H9 (cell line): ENCODE results near the gene WDR27. TPM values are rescaled to one million over a fixed set of nuclear protein-coding genes. Genes with fewer than 3 reads are reported as not detected.

Experiments
- DNase-seq: peaks from one replicate; pipeline ENCODE4 v3.0.0-alpha.2; 2017
- H2AFZ ChIP-seq: one replicate; pipeline ENCODE4 v1.6.1; 2013; ENCODE audit warnings: mild to moderate bottlenecking, low read length, control low read depth, moderate library complexity
- H2AK5ac ChIP-seq: 2 replicates; pipeline ENCODE4 v1.6.1; 2013; ENCODE audit warnings: low read length, control low read depth, mixed read lengths; ENCODE audit not compliant: insufficient read length
- H2BK120ac ChIP-seq: one replicate; pipeline ENCODE4 v1.6.1; 2013; ENCODE audit warnings: low read depth, mild to moderate bottlenecking, low read length, control low read depth, inconsistent platforms; ENCODE audit not compliant: poor library complexity, severe bottlenecking
- H2BK12ac ChIP-seq: 2 replicates; pipeline ENCODE4 v1.6.1; 2013; ENCODE audit warnings: low read length, control low read depth, mixed read lengths, low read depth; ENCODE audit not compliant: insufficient read length
- H2BK15ac ChIP-seq: 2 replicates; pipeline ENCODE4 v1.6.1; 2013; ENCODE audit warnings: low read depth, low read length, control low read depth
- H2BK20ac ChIP-seq: one replicate; pipeline ENCODE4 v1.6.1; 2013; ENCODE audit warnings: low read depth, mild to moderate bottlenecking, low read length, control low read depth, inconsistent platforms; ENCODE audit not compliant: poor library complexity, severe bottlenecking
- H2BK5ac ChIP-seq: 2 replicates; pipeline ENCODE4 v1.6.1; 2013; ENCODE audit warnings: low read length, control low read depth, mixed read lengths; ENCODE audit not compliant: insufficient read length
- H3K14ac ChIP-seq: 2 replicates; pipeline ENCODE4 v1.6.1; 2013; ENCODE audit warnings: low read length, control low read depth; ENCODE audit not compliant: insufficient read depth
- H3K18ac ChIP-seq: 2 replicates; pipeline ENCODE4 v1.6.1; 2013; ENCODE audit warnings: low read depth, mild to moderate bottlenecking, mixed read lengths, low read length, control low read depth; ENCODE audit not compliant: insufficient read length
- H3K23ac ChIP-seq: 2 replicates; pipeline ENCODE4 v1.6.1; 2013; ENCODE audit warnings: low read length, control low read depth, mixed read lengths, low read depth; ENCODE audit not compliant: insufficient read length
- H3K23me2 ChIP-seq: 2 replicates; pipeline ENCODE4 v1.6.1; 2013; ENCODE audit warnings: low read depth, mild to moderate bottlenecking, mixed read lengths, low read length, control low read depth; ENCODE audit not compliant: insufficient read length, poor library complexity, severe bottlenecking
- H3K27ac ChIP-seq: 2 replicates; pipeline ENCODE4 v1.5.1; 2013; ENCODE audit warnings: low read length, control low read depth, mixed read lengths, low read depth; ENCODE audit not compliant: insufficient read length
- H3K27me3 ChIP-seq: 2 replicates; pipeline ENCODE4 v1.6.1; 2013; ENCODE audit warnings: low read length, control low read depth, inconsistent platforms; ENCODE audit not compliant: insufficient read depth
- H3K4ac ChIP-seq: 2 replicates; pipeline ENCODE4 v1.6.1; 2013; ENCODE audit warnings: low read depth, mild to moderate bottlenecking, control low read depth, inconsistent platforms, low read length, moderate library complexity
- H3K4me1 ChIP-seq: 2 replicates; pipeline ENCODE4 v1.6.1; 2013; ENCODE audit warnings: low read length, control low read depth, inconsistent platforms; ENCODE audit not compliant: insufficient read depth
- H3K4me2 ChIP-seq: 2 replicates; pipeline ENCODE4 v1.6.1; 2013; ENCODE audit warnings: low read length, control low read depth, mixed read lengths; ENCODE audit not compliant: insufficient read length, insufficient read depth
- H3K56ac ChIP-seq: 2 replicates; pipeline ENCODE4 v1.6.1; 2013; ENCODE audit warnings: low read depth, mild to moderate bottlenecking, mixed read lengths, low read length, control low read depth; ENCODE audit not compliant: insufficient read length
- H3K79me1 ChIP-seq: 2 replicates; pipeline ENCODE4 v1.6.1; 2013; ENCODE audit warnings: low read depth, mild to moderate bottlenecking, moderate library complexity, low read length, control low read depth, inconsistent platforms; ENCODE audit not compliant: insufficient read depth, poor library complexity, severe bottlenecking
- H3K79me2 ChIP-seq: 2 replicates; pipeline ENCODE4 v1.6.1; 2013; ENCODE audit warnings: low read length, control low read depth, inconsistent platforms; ENCODE audit not compliant: insufficient read depth
- H3K9ac ChIP-seq: 2 replicates; pipeline ENCODE4 v1.6.1; 2013; ENCODE audit warnings: low read length, control low read depth, mixed read lengths; ENCODE audit not compliant: insufficient read length; ENCODE audit errors: extremely low read depth
- H3K9me3 ChIP-seq: one replicate; pipeline ENCODE4 v1.6.1; 2013; ENCODE audit warnings: low read depth, low read length, inconsistent platforms; ENCODE audit not compliant: control insufficient read depth
- H3T11ph ChIP-seq: one replicate; pipeline ENCODE4 v1.6.1; 2013; ENCODE audit warnings: mild to moderate bottlenecking, low read length, control low read depth, inconsistent platforms
- H4K20me1 ChIP-seq: one replicate; pipeline ENCODE4 v1.6.1; 2013; ENCODE audit not compliant: control insufficient read depth, insufficient read length, insufficient read depth
- H4K5ac ChIP-seq: 2 replicates; pipeline ENCODE4 v1.6.1; 2013; ENCODE audit warnings: low read depth, mild to moderate bottlenecking, mixed read lengths, low read length, control low read depth; ENCODE audit not compliant: insufficient read length
- H4K8ac ChIP-seq: replicated peaks from 2 replicates; pipeline ENCODE4 v1.6.1; 2013; ENCODE audit warnings: low read length, control low read depth, mixed read lengths, low read depth; ENCODE audit not compliant: insufficient read length
- H4K91ac ChIP-seq: 2 replicates; pipeline ENCODE4 v1.6.1; 2013; ENCODE audit warnings: low read depth, mild to moderate bottlenecking, moderate library complexity, mixed read lengths, low read length, control low read depth; ENCODE audit not compliant: insufficient read length
- H3K27ac Mint-ChIP-seq, 3 experiments: 2 replicates in 2 of 3; 3 replicates in 1 of 3; pipeline ENCODE4 v1.8.0; 2020 to 2021; ENCODE audit warnings: mixed read lengths in 3 of 3, mild to moderate bottlenecking in 1 of 3, moderate library complexity in 1 of 3
- H3K27me3 Mint-ChIP-seq: 2 replicates; pipeline ENCODE4 v1.8.0; 2021; ENCODE audit warnings: low read depth, mild to moderate bottlenecking, moderate library complexity, mixed read lengths
- H3K36me3 Mint-ChIP-seq, 3 experiments: 2 replicates in 2 of 3; 3 replicates in 1 of 3; pipeline ENCODE4 v1.8.0; 2020 to 2021; ENCODE audit warnings: low read depth in 3 of 3, mixed read lengths in 3 of 3; ENCODE audit not compliant: insufficient read depth in 1 of 3
- H3K4me1 Mint-ChIP-seq, 2 experiments: 2 replicates each; pipeline ENCODE4 v1.8.0; 2020; ENCODE audit warnings: mixed read lengths in 2 of 2
- H3K4me3 Mint-ChIP-seq, 2 experiments: 2 replicates in 1 of 2; 3 replicates in 1 of 2; pipeline ENCODE4 v1.8.0; 2020 to 2021; ENCODE audit warnings: mild to moderate bottlenecking in 2 of 2, mixed read lengths in 2 of 2, moderate library complexity in 1 of 2
- H3K9me3 Mint-ChIP-seq, 2 experiments: 2 replicates in 1 of 2; 3 replicates in 1 of 2; pipeline ENCODE4 v1.8.0; 2020; ENCODE audit warnings: mild to moderate bottlenecking in 2 of 2, mixed read lengths in 2 of 2, moderate library complexity in 1 of 2
- CTCF ChIP-seq: fragments of 200-600 bp; sonication (generic); conservative IDR thresholded peaks from 3 replicates; pipeline ENCODE4 v1.8.0; 2021; ENCODE audit warnings: antibody characterized with exemption, mild to moderate bottlenecking
- total RNA-seq: library from RNA; stranded (reverse); gene quantifications from 2 replicates; pipeline ENCODE4 v1.2.1, GENCODE V29; 2021

The WDR27 gene
- total RNA-seq, 1 experiment from 2014 or later: 48.7 TPM

DNA sequence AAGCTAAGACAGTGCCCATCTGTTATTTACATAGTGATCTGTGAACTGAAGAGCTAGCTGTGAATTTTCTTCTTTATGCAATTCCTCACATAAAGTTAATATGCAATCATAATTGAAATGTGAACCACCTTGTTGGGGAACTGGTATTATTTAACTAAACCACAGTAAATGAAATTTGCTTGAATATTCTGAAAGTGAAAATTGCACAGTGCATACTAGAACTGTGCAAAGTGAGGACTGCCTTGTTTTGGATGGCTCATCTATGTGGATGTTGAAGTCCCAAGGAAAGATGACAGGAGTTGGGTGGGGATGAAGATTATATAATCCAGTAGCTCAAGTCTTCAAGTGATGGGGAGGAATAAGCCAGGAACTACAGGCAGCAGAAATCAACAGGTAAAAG lies 28.1 kb upstream of the WDR27 start:
- Histone ChIP-seq H2AK5ac (no peak overlapping the region), H3T11ph (no peak overlapping the region), H2BK5ac (no peak overlapping the region), H3K4me1 (no peaks in the 10 kb centered on the region; the same call in 1 of the 2 replicates), H4K5ac (no peak overlapping the region), H3K56ac (no peak overlapping the region), H4K20me1 (no peaks in the 10 kb centered on the region), H3K79me2 (no peaks in the 10 kb centered on the region), H2BK20ac (no peak overlapping the region), H2AFZ (no peak overlapping the region), H3K23ac (no peak overlapping the region), H2BK12ac (no peak overlapping the region), H3K27ac (no peak overlapping the region), H3K9me3 (no peaks in the 10 kb centered on the region), H3K18ac (no peak overlapping the region), H3K79me1 (no peaks in the 10 kb centered on the region), H2BK15ac (no peak overlapping the region), H4K91ac (no peak overlapping the region), H4K8ac (no peak overlapping the region), H3K4ac (no peak overlapping the region), H3K14ac (no peak overlapping the region), H3K9ac (no peak overlapping the region), H3K27me3 (no peaks in the 10 kb centered on the region), H3K23me2 (peaks cover 4% of the 10 kb centered on the region), H2BK120ac (no peak overlapping the region), H3K4me2 (no peak overlapping the region)
- Mint-ChIP-seq H3K27me3 (peaks cover 5% of the 10 kb centered on the region), H3K4me3 (no peak overlapping the region), H3K36me3 (peaks cover 0 to 6% (median 0%) of the 10 kb centered on the region in 3 experiments; a peak in 1 of 7 replicates), H3K4me1 (peaks cover 12 to 14% of the 10 kb centered on the region in 2 experiments), H3K9me3 (no peaks in the 10 kb centered on the region; a peak in 2 of 5 replicates), H3K27ac (no peak overlapping the region)
- DNase-seq: no peak
- no peak for TF ChIP-seq CTCF
